ENCODE results near the gene PITPNM3. TPM values are rescaled to one million over a fixed set of nuclear protein-coding genes. Genes with fewer than 3 reads are reported as not detected.
A peak's percentile ranks its signal among the peaks of the same experiment; 100 is the strongest.

Gene PITPNM3
- total and polyA plus RNA-seq, 12 donors: 1.1 to 9.8 (median 6.8) TPM

- H3K27ac ChIP-seq: no peak overlapping the region
- intact Hi-C loops (cut with DNase I): loop anchor here in 1 of 2 donors (10.0 kb wide), 1 partner anchor 77 kb away; no protein-coding TSS in a partner anchor
- 86 to 93% (median 88%) methylated on average over 5 of the region's 5 CpGs for WGBS, 4 donors
- H3K9me3 ChIP-seq (replicated peaks in 1 of 3): no peaks in the 10 kb centered on the region
- TF ChIP-seq POLR2A (IDR thresholded peaks at IDR 0.05): no peak
- TF ChIP-seq CTCF (IDR thresholded peaks at IDR 0.05): no peak
- H3K27me3 ChIP-seq: no peaks in the 10 kb centered on the region
- no peaks in the 10 kb centered on the region for H3K36me3 ChIP-seq (replicated peaks in 1 of 2)
- peaks cover 11 to 14% of the 10 kb centered on the region in 2 donors for H3K4me1 ChIP-seq (replicated peaks in 1 of 2)
- no peak for DNase-seq
- no peak overlapping the region for H3K4me3 ChIP-seq
These were observed 5.0 kb downstream of the PITPNM3 start for GRCh38 chr17:6551356-6551755.

- TF ChIP-seq POLR2A (IDR thresholded peaks at IDR 0.05) (no peak), CTCF (IDR thresholded peaks at IDR 0.05) (no peak)
- intact Hi-C loops (cut with DNase I): loop anchor here in 1 of 2 donors (10.0 kb wide), 1 partner anchor 75 kb away; no protein-coding TSS in a partner anchor
These were observed 6.8 kb downstream of the PITPNM3 start for GRCh38 chr17:6549384-6550036.

DNA sequence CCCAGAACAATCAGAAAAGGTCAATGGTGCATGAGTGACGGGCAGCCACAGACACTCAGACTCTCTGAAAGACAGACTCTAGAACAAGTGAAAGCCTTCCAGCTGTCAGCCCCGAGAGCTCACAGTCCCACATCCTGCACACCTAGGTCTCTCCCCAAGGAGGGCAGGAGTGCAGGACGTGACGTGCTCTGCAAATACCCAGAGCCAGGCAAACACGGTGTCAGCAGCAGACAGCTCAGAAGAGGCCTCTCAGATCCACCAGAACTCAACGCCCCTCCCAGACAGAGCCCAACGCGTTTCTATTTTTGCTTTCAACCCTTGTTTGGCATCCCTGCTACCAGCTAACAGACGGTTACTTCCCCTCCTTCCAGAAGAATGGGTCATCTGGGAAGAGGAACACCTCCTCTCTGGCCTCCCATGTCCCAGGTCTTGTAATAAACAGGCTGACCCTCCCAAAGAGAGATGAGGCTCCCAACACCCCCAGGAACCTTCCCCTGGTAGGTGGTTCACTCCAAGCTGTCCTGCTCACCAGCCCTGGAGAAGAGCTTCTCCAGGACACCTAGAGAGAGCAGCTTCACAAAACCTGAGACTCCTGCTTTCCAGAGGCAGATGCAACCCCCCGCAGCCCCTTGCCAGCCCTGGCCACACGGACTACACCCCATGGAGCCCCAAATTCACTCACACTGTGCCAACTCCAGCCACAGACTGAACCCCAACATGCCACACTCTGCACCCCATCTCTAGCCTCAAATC is 7.6 kb downstream of the PITPNM3 start:
- H3K36me3 ChIP-seq (replicated peaks in 1 of 2): no peaks in the 10 kb centered on the region
- DNase-seq: no peak
- no peaks in the 10 kb centered on the region for H3K9me3 ChIP-seq (replicated peaks in 1 of 3)
- no peaks in the 10 kb centered on the region for H3K4me1 ChIP-seq (replicated peaks in 1 of 2)
- H3K27ac ChIP-seq: peak overlapping the region in 1 of 5 donors; percentile 14
- intact Hi-C loops (cut with DNase I): no loop called here
- H3K4me3 ChIP-seq: no peak overlapping the region
- H3K27me3 ChIP-seq: no peaks in the 10 kb centered on the region
- 60 to 70% (median 69%) methylated on average over 11 of the region's 11 CpGs for WGBS, 4 donors
- TF ChIP-seq CTCF (IDR thresholded peaks at IDR 0.05) (no peak), POLR2A (IDR thresholded peaks at IDR 0.05) (no peak)

More at GRCh38 chr17:6549384-6550036, 6.8 kb downstream of the PITPNM3 start:
- H3K27me3 ChIP-seq: no peaks in the 10 kb centered on the region
- no peaks in the 10 kb centered on the region for H3K36me3 ChIP-seq (replicated peaks in 1 of 2)
- H3K4me3 ChIP-seq: no peak overlapping the region
- WGBS, 4 donors: 57 to 75% (median 66%) methylated on average over 8 to 9 of the region's 9 CpGs
- DNase-seq: no peak
- peak overlapping the region in 1 of 5 donors; percentile 14 for H3K27ac ChIP-seq
- H3K9me3 ChIP-seq (replicated peaks in 1 of 3): no peaks in the 10 kb centered on the region
- no peaks in the 10 kb centered on the region for H3K4me1 ChIP-seq (replicated peaks in 1 of 2)

- intact Hi-C loops (cut with DNase I): no loop called here
These were observed 8.3 kb downstream of the PITPNM3 start for GRCh38 chr17:6548034-6548433.

More at GRCh38 chr17:6548034-6548433, 8.3 kb downstream of the PITPNM3 start:
- Histone ChIP-seq H3K27ac (no peak overlapping the region), H3K36me3 (replicated peaks in 1 of 2) (no peaks in the 10 kb centered on the region), H3K9me3 (replicated peaks in 1 of 3) (no peaks in the 10 kb centered on the region), H3K4me3 (no peak overlapping the region), H3K27me3 (no peaks in the 10 kb centered on the region), H3K4me1 (replicated peaks in 1 of 2) (no peaks in the 10 kb centered on the region)
- no peak for DNase-seq
- 72 to 83% (median 77%) methylated on average over 3 to 5 of the region's 5 CpGs for WGBS, 4 donors
- TF ChIP-seq CTCF (IDR thresholded peaks at IDR 0.05) (no peak), POLR2A (IDR thresholded peaks at IDR 0.05) (no peak)

Measured in adrenal gland (tissue), 12 donors.